Loucy (cell line): ENCODE results near the gene TES.

Experiments used
- H2AFZ ChIP-seq: fragments of 200-600 bp; sonication (generic); 2 replicates; pipeline ENCODE4 v1.6.0; 2016; ENCODE audit warnings: antibody characterized with exemption, mild to moderate bottlenecking, low read length, moderate library complexity
- H3F3A ChIP-seq: fragments of 200-600 bp; 2 replicates; pipeline ENCODE4 v1.6.0; 2016; ENCODE audit warnings: antibody characterized with exemption, low read depth, mild to moderate bottlenecking
- H3K27me3 ChIP-seq: fragments of 200-600 bp; sonication (generic); 2 replicates; pipeline ENCODE4 v1.6.1; 2014; ENCODE audit warnings: low read length, mild to moderate bottlenecking; ENCODE audit not compliant: insufficient read depth, poor library complexity, severe bottlenecking
- H3K36me3 ChIP-seq: fragments of 200-600 bp; sonication (generic); 2 replicates; pipeline ENCODE4 v1.6.1; 2016; ENCODE audit warnings: low read length; ENCODE audit not compliant: insufficient read depth
- H3K4me1 ChIP-seq: fragments of 200-600 bp; sonication (generic); 2 replicates; pipeline ENCODE4 v1.5.1; 2014; ENCODE audit warnings: low read length, mild to moderate bottlenecking; ENCODE audit not compliant: insufficient read depth, poor library complexity, severe bottlenecking
- H3K4me2 ChIP-seq: fragments of 200-600 bp; sonication (generic); 2 replicates; pipeline ENCODE4 v1.6.0; 2014; ENCODE audit warnings: antibody characterized with exemption, low read length, low read depth, mild to moderate bottlenecking; ENCODE audit not compliant: poor library complexity, severe bottlenecking
- H3K4me3 ChIP-seq: fragments of 200-600 bp; sonication (generic); 2 replicates; pipeline ENCODE4 v1.5.1; 2014; ENCODE audit warnings: low read length, mild to moderate bottlenecking, mixed read lengths; ENCODE audit not compliant: poor library complexity, severe bottlenecking
- H3K79me2 ChIP-seq: fragments of 200-600 bp; sonication (generic); 2 replicates; pipeline ENCODE4 v1.6.1; 2014; ENCODE audit warnings: low read length; ENCODE audit not compliant: insufficient read depth
- H3K9ac ChIP-seq: fragments of 200-600 bp; sonication (generic); 2 replicates; pipeline ENCODE4 v1.6.0; 2014; ENCODE audit warnings: mild to moderate bottlenecking, low read depth, low read length, moderate library complexity; ENCODE audit not compliant: poor library complexity, severe bottlenecking
- H3K9me2 ChIP-seq: fragments of 200-600 bp; sonication (generic); replicated peaks from 2 replicates; pipeline ENCODE4 v1.6.1; 2016; ENCODE audit warnings: low read depth, low read length, mixed read lengths
- H3K9me3 ChIP-seq: fragments of 200-600 bp; sonication (generic); 2 replicates; pipeline ENCODE4 v1.6.1; 2014; ENCODE audit warnings: mild to moderate bottlenecking, antibody characterized with exemption, low read length, low read depth; ENCODE audit not compliant: insufficient read depth
- H4K20me1 ChIP-seq: fragments of 200-600 bp; sonication (generic); 2 replicates; pipeline ENCODE4 v1.6.0; 2014; ENCODE audit warnings: antibody characterized with exemption, low read length, mild to moderate bottlenecking; ENCODE audit not compliant: insufficient read depth, poor library complexity, severe bottlenecking
- EZH2phosphoT487 ChIP-seq: fragments of 200-600 bp; IDR thresholded peaks from 2 replicates; pipeline ENCODE4 v1.6.1; 2018; ENCODE audit warnings: antibody characterized with exemption, mild to moderate bottlenecking, moderate library complexity, borderline replicate concordance
- TF ChIP-seq, protein P1 (sequence below): fragments of 200-600 bp; sonication (generic); conservative IDR thresholded peaks from 2 replicates; pipeline ENCODE4 v1.5.1; 2014; ENCODE audit warnings: mild to moderate bottlenecking, antibody characterized with exemption, low read length

Gene TES

DNA sequence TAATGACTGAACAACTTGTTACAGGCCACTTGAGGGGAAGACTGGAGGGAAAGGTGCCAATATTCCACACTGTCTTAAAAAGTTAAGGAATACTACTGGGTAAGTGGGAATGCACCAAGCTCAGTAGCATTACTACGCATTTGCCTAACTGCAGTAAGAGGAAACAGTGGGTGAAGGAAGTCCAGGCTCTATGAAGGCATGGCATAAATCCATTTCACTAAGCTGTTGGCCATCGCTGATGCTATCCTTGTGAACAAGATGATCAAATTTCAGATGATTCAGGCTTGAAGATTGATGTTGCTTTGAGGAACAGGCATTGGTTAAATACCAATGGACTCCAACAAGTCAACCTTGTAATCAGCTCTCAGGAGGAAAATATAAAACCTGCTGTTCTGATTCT is 44.2 kb upstream of the TES start:
- Histone ChIP-seq H3K36me3 (no peaks in the 10 kb centered on the region), H3K9me2 (no peaks in the 10 kb centered on the region), H3K9ac (no peak overlapping the region), H4K20me1 (no peaks in the 10 kb centered on the region), H3K4me3 (no peak overlapping the region), H3F3A (no peaks in the 10 kb centered on the region), H3K9me3 (no peaks in the 10 kb centered on the region), H3K4me2 (no peak overlapping the region), H3K79me2 (no peaks in the 10 kb centered on the region), H3K4me1 (peaks cover 26% of the 10 kb centered on the region), H2AFZ (0 out of 2 replicates have a peak overlapping the region, but pooled peaks have one; percentile 3), H3K27me3 (no peaks in the 10 kb centered on the region)
- TF ChIP-seq, protein P1, sequence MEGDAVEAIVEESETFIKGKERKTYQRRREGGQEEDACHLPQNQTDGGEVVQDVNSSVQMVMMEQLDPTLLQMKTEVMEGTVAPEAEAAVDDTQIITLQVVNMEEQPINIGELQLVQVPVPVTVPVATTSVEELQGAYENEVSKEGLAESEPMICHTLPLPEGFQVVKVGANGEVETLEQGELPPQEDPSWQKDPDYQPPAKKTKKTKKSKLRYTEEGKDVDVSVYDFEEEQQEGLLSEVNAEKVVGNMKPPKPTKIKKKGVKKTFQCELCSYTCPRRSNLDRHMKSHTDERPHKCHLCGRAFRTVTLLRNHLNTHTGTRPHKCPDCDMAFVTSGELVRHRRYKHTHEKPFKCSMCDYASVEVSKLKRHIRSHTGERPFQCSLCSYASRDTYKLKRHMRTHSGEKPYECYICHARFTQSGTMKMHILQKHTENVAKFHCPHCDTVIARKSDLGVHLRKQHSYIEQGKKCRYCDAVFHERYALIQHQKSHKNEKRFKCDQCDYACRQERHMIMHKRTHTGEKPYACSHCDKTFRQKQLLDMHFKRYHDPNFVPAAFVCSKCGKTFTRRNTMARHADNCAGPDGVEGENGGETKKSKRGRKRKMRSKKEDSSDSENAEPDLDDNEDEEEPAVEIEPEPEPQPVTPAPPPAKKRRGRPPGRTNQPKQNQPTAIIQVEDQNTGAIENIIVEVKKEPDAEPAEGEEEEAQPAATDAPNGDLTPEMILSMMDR, result no peak

DNA sequence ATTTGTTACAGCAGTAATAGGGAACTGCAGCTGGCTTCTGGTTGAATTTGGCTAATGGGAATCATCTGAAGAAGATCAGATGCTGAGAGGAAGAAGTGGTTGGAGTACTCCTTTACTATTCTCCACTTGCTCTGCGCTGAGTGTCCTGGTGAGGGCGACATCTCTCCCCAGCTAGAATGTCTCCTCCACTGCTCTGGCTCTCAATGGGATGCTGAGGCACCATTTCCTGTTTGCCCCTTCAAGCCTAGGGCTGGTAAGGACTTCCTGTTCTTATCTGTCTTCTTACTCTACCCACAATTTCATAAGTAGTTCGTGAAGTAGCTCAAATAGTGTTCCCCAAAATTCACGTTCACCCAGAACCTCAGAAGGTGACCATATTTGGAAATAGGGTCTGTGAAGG is 43.2 kb upstream of the TES start:
- H3K9me2 ChIP-seq, result no peaks in the 10 kb centered on the region
- H3K4me2 ChIP-seq, result peak overlapping the region; percentile 35
- H3K4me1 ChIP-seq, result peaks cover 27% of the 10 kb centered on the region
- TF ChIP-seq EZH2phosphoT487, result no peak
- TF ChIP-seq, protein P1, result peak; percentile 70
- H3K9me3 ChIP-seq, result no peaks in the 10 kb centered on the region
- H4K20me1 ChIP-seq, result no peaks in the 10 kb centered on the region
- no peaks in the 10 kb centered on the region for H3K36me3 ChIP-seq
- H3K4me3 ChIP-seq, result no peak overlapping the region
- no peaks in the 10 kb centered on the region for H3K27me3 ChIP-seq
- no peaks in the 10 kb centered on the region for H3F3A ChIP-seq
- no peak overlapping the region for H2AFZ ChIP-seq
- H3K9ac ChIP-seq, result no peak overlapping the region
- no peaks in the 10 kb centered on the region for H3K79me2 ChIP-seq

DNA sequence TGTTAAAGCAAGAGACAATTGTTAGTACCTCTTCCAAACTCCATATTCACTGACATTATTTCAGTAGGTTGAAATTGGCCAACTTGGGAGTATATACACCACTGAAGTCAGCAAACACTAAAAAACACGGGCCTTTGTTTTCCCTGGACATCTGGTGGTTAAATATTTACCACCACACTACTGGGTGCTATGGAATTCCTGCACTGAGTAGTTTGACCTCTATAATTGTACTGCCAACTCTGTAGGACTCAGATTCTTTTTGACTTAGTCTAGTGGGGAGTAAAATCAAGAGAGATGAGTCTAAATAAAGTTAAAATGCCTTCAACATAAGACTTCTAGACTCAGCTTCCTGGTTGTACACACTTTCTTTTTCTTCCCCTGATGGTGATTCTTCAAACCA is 41.3 kb upstream of the TES start:
- Histone ChIP-seq H3F3A (no peaks in the 10 kb centered on the region), H3K4me3 (no peak overlapping the region), H3K36me3 (no peaks in the 10 kb centered on the region), H3K4me1 (peaks cover 27% of the 10 kb centered on the region), H3K27me3 (no peaks in the 10 kb centered on the region), H3K9me3 (no peaks in the 10 kb centered on the region), H3K79me2 (no peaks in the 10 kb centered on the region), H4K20me1 (no peaks in the 10 kb centered on the region), H3K9ac (no peak overlapping the region), H2AFZ (peak overlapping the region; percentile 28), H3K9me2 (no peaks in the 10 kb centered on the region), H3K4me2 (no peak overlapping the region)
- TF ChIP-seq, protein P1, result no peak
- TF ChIP-seq EZH2phosphoT487, result no peak
